ENCODE results near the gene JPT1.

Gene JPT1

DNA sequence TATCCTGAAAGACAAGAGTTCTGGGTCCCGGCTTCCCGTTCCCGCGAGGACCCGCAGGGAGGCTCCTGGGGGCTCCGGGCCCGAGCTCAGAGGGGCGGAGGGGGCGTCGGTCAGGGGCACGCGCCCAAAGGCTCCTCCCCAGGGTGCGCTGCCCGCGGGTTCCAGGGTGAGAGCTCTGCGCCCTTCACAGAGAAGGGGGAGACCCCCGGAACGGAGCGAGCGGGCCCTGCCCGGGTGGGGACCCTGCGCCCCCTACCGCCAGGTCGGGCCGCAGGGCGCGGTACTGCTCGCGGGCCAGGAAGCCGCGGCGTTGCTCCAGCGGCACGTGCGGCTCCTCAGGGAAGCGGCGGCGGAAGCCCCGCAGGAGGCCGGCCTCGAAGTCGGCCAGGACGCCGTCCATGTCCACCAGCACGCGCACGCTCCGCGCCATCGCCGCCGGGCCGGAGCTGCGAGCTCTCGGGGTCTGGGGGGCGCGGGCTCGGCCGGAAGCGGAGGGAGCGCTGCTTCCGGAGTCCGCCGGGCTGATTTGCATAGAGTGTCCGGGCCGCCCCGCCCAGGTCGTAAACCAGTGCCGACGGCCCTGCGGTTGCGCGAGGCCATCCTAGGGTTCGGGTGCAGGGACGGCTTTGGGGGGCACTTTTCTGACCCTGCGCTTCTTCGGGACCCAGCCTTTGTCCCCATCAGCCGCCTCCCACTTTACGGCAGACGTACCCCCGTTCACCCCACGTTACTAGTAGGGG, 22.9 kb downstream of the JPT1 start, which contains the start of gene NT5C (continued):
- TF ChIP-seq ZNF350 (tag by site-specific recombination; IDR thresholded peaks at IDR 0.05) (no peak), ZNF529 (tag by site-specific recombination; IDR thresholded peaks at IDR 0.05; ENCODE audit: insufficient replicate concordance) (no peak), ZNF169 (tag by site-specific recombination; IDR thresholded peaks at IDR 0.05) (no peak), ZNF324 (tag by site-specific recombination; IDR thresholded peaks at IDR 0.05) (no peak), ZNF768 (tag by site-specific recombination; IDR thresholded peaks at IDR 0.05) (no peak), ZNF837 (tag by site-specific recombination; IDR thresholded peaks at IDR 0.05) (0 out of 2 replicates have a peak, but pooled peaks have one; percentile 32), ZBTB6 (tag by site-specific recombination; IDR thresholded peaks at IDR 0.05) (no peak), ZBTB48 (tag by site-specific recombination; IDR thresholded peaks at IDR 0.05) (peak; percentile 83), ZNF585B (tag by site-specific recombination; IDR thresholded peaks at IDR 0.05) (no peak), ZFP3 (tag by site-specific recombination; IDR thresholded peaks at IDR 0.05; ENCODE audit: low read depth) (no peak), ZNF292 (tag by site-specific recombination; IDR thresholded peaks at IDR 0.05; ENCODE audit: borderline replicate concordance, low read depth) (no peak), EGR2 (tag by site-specific recombination; IDR thresholded peaks at IDR 0.05; ENCODE audit: low read depth) (no peak), ZNF658 (tag by site-specific recombination; IDR thresholded peaks at IDR 0.05) (no peak), HOXD13 (CRISPR knock-in tag; IDR thresholded peaks at IDR 0.05; ENCODE audit: borderline replicate concordance) (no peak), ZNF366 (tag by site-specific recombination; conservative IDR thresholded peaks at IDR 0.05) (no peak), ZNF426 (tag by site-specific recombination; IDR thresholded peaks at IDR 0.05) (no peak), HIC1 (tag by site-specific recombination; IDR thresholded peaks at IDR 0.05) (peak; percentile 39; the same call in 1 of the 2 replicates), ZNF114 (tag by site-specific recombination; IDR thresholded peaks at IDR 0.05) (no peak), ZNF792 (tag by site-specific recombination; IDR thresholded peaks at IDR 0.05) (no peak), ZNF155 (tag by site-specific recombination; IDR thresholded peaks at IDR 0.05) (no peak), TRIM28 (IDR thresholded peaks at IDR 0.05; ENCODE audit: borderline replicate concordance, low read length) (no peak), ZNF423 (tag by site-specific recombination; IDR thresholded peaks at IDR 0.05) (peak; percentile 68), OVOL3 (tag by site-specific recombination; IDR thresholded peaks at IDR 0.05) (no peak), GLI4 (tag by site-specific recombination; IDR thresholded peaks at IDR 0.05) (no peak), ZNF239 (tag by site-specific recombination; IDR thresholded peaks at IDR 0.05) (no peak)
- TF ChIP-seq, protein P1, sequence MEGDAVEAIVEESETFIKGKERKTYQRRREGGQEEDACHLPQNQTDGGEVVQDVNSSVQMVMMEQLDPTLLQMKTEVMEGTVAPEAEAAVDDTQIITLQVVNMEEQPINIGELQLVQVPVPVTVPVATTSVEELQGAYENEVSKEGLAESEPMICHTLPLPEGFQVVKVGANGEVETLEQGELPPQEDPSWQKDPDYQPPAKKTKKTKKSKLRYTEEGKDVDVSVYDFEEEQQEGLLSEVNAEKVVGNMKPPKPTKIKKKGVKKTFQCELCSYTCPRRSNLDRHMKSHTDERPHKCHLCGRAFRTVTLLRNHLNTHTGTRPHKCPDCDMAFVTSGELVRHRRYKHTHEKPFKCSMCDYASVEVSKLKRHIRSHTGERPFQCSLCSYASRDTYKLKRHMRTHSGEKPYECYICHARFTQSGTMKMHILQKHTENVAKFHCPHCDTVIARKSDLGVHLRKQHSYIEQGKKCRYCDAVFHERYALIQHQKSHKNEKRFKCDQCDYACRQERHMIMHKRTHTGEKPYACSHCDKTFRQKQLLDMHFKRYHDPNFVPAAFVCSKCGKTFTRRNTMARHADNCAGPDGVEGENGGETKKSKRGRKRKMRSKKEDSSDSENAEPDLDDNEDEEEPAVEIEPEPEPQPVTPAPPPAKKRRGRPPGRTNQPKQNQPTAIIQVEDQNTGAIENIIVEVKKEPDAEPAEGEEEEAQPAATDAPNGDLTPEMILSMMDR (tag by site-specific recombination; IDR thresholded peaks at IDR 0.05), result peak; percentile 87
- TF ChIP-seq, protein P2, sequence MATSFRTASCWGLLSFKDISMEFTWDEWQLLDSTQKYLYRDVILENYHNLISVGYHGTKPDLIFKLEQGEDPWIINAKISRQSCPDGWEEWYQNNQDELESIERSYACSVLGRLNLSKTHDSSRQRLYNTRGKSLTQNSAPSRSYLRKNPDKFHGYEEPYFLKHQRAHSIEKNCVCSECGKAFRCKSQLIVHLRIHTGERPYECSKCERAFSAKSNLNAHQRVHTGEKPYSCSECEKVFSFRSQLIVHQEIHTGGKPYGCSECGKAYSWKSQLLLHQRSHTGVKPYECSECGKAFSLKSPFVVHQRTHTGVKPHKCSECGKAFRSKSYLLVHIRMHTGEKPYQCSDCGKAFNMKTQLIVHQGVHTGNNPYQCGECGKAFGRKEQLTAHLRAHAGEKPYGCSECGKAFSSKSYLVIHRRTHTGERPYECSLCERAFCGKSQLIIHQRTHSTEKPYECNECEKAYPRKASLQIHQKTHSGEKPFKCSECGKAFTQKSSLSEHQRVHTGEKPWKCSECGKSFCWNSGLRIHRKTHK (tag by site-specific recombination; IDR thresholded peaks at IDR 0.05), result no peak
- TF ChIP-seq, protein P3, sequence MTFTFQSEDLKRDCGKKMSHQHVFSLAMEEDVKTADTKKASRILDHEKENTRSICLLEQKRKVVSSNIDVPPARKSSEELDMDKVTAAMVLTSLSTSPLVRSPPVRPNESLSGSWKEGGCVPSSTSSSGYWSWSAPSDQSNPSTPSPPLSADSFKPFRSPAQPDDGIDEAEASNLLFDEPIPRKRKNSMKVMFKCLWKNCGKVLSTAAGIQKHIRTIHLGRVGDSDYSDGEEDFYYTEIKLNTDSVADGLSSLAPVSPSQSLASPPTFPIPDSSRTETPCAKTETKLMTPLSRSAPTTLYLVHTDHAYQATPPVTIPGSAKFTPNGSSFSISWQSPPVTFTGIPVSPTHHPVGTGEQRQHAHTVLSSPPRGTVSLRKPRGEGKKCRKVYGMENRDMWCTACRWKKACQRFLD (tag by site-specific recombination; IDR thresholded peaks at IDR 0.05), result no peak
- TF ChIP-seq, protein P4, sequence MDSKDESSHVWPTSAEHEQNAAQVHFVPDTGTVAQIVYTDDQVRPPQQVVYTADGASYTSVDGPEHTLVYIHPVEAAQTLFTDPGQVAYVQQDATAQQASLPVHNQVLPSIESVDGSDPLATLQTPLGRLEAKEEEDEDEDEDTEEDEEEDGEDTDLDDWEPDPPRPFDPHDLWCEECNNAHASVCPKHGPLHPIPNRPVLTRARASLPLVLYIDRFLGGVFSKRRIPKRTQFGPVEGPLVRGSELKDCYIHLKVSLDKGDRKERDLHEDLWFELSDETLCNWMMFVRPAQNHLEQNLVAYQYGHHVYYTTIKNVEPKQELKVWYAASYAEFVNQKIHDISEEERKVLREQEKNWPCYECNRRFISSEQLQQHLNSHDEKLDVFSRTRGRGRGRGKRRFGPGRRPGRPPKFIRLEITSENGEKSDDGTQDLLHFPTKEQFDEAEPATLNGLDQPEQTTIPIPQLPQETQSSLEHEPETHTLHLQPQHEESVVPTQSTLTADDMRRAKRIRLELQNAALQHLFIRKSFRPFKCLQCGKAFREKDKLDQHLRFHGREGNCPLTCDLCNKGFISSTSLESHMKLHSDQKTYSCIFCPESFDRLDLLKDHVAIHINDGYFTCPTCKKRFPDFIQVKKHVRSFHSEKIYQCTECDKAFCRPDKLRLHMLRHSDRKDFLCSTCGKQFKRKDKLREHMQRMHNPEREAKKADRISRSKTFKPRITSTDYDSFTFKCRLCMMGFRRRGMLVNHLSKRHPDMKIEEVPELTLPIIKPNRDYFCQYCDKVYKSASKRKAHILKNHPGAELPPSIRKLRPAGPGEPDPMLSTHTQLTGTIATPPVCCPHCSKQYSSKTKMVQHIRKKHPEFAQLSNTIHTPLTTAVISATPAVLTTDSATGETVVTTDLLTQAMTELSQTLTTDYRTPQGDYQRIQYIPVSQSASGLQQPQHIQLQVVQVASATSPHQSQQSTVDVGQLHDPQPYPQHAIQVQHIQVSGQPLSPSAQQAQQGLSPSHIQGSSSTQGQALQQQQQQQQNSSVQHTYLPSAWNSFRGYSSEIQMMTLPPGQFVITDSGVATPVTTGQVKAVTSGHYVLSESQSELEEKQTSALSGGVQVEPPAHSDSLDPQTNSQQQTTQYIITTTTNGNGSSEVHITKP (tag by site-specific recombination; IDR thresholded peaks at IDR 0.05), result no peak

Measured in HEK293 (cell line).